Sigmoid colon (tissue), 4 donors: Measurements from ENCODE around the gene HPGDS.

Experiments
- CTCF ChIP-seq, 4 experiments: fragments of 450-650 bp in 3 of 4; fragments of 200-600 bp in 1 of 4; IDR thresholded peaks; one replicate each; pipeline ENCODE4 v1.5.1; 2016 to 2019; ENCODE audit warnings: antibody characterized with exemption in 4 of 4, mild to moderate bottlenecking in 3 of 4, moderate library complexity in 2 of 4
- EP300 ChIP-seq, 4 donors: sonication (generic); formaldehyde crosslinking; IDR thresholded peaks; one replicate each; pipeline ENCODE4 v1.6.1; 2017; ENCODE audit warnings: antibody characterized with exemption in 4 of 4
- POLR2A ChIP-seq, 2 donors: fragments of 450-650 bp; IDR thresholded peaks; one replicate each; pipeline ENCODE4 v1.6.1; 2016; ENCODE audit warnings: antibody characterized with exemption in 2 of 2, mild to moderate bottlenecking in 2 of 2, moderate library complexity in 2 of 2

- TF ChIP-seq POLR2A (IDR thresholded peaks at IDR 0.05) = no peak
- TF ChIP-seq CTCF (IDR thresholded peaks at IDR 0.05) = no peak
- no peak for TF ChIP-seq EP300 (IDR thresholded peaks at IDR 0.05)
Measured at GRCh38 chr4:94332983-94333590, 9.5 kb downstream of the HPGDS start.
